Middle frontal gyrus (tissue), 1 donor: ENCODE measurements around the gene DNAJA3.

Source experiments
- DNase-seq: peaks from one replicate; pipeline ENCODE4 v3.0.0-alpha.2; 2015; ENCODE audit warnings: low spot score; ENCODE audit errors: extremely low spot score

DNAJA3 gene

DNA sequence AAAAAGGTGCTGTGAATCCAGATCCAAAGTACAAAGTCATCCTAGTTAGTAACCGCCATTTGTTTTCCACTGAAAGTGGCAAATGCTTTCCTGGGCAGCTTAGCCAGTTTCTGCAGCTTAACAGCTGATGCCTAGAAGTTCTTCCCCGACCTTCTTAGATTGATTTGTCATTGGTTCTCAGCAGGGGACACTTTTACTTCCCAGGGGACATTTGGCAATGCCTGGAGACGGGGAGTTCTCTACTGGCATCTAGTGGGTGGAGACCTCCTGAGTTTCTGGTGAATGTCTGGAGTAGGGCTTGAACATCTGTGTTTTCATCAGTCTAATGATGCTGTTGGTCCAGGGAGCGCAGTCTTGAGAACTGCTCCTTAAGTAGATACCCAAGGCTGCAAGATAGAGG lies 7.6 kb downstream of the DNAJA3 start:
- no peak for DNase-seq

GRCh38 chr16:4433914-4434787 lies 8.5 kb downstream of the DNAJA3 start:
- DNase-seq, result no peak

- DNase-seq, result no peak
Observed at GRCh38 chr16:4435337-4436067, 9.8 kb downstream of the DNAJA3 start.

DNA sequence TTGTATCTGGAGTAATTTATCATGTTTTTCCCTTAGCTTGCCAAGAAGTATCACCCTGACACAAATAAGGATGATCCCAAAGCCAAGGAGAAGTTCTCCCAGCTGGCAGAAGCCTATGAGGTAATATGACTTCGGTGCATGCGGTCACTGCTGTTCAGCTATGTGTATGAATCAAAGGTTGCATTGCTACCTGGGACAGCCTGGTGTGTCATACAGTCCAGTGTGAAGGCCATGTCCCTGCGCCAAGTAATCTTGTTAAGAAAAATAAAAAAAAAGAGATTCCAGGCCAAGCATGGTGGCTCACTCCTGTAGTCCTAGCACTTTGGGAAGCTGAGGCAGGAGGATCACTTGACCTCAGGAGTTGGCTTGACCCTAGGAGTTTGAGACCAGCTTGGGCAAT lies 11.7 kb downstream of the DNAJA3 start:
- no peak for DNase-seq

DNA sequence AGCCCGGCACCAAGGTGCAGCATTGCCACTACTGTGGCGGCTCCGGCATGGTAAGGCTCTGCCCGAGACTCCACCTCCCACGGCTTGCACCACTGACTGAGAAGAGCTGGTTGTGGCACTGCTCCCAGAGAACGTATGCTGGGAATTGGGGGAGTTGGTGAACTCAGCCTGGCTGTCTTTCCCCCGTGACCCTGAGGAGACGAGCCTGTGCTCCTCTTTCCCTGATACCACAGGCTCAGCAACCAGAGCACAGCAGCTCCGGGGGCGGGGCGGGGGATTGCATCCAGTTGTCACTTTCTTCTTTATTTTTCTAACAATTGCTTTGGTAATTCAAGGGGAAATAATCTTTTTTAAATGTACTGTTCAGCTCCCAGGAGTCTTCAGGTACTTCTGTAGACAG lies 16.7 kb downstream of the DNAJA3 start:
- no peak for DNase-seq

DNA sequence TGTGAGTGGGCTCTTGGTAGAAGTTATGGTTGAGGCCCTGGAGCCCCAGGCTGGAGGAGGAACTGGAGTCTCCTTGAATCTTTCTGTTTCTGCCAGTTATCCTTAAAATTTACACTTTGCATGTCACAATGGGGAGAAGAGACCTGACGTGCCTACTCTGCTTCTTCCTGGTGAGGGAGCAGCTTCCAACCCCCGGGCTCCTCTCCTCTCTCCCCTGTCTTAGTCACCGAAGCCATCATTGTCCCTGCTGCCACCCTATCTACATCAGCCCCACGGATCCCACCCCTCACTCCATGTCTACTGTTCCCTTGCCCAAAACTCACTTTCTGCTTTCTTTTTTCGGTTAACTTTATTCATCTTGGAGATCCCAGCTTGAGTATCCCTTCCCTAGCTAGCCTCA lies 17.6 kb downstream of the DNAJA3 start:
- DNase-seq, result no peak

- DNase-seq, result no peak
Observed at GRCh38 chr16:4443986-4444385, 18.3 kb downstream of the DNAJA3 start.

DNA sequence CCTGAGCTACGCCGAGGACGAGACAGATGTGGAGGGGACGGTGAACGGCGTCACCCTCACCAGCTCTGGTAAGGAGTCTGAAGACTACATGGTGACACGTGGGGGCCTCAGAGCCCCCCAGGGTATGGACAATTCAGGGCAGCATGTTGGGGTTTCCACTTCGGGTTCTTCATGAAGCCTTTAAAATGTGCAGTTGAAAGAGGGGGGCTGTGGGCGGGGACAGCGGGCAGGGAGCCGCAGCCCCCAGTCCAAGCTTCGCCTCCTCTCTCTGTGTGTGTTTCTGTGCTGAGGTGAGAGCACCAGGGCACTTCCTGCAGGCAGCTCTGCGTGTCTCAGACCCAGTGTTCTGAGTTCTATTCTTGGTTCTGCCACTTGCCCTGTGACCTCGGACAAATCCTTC lies 24.8 kb downstream of the DNAJA3 start:
- DNase-seq, result no peak

DNA sequence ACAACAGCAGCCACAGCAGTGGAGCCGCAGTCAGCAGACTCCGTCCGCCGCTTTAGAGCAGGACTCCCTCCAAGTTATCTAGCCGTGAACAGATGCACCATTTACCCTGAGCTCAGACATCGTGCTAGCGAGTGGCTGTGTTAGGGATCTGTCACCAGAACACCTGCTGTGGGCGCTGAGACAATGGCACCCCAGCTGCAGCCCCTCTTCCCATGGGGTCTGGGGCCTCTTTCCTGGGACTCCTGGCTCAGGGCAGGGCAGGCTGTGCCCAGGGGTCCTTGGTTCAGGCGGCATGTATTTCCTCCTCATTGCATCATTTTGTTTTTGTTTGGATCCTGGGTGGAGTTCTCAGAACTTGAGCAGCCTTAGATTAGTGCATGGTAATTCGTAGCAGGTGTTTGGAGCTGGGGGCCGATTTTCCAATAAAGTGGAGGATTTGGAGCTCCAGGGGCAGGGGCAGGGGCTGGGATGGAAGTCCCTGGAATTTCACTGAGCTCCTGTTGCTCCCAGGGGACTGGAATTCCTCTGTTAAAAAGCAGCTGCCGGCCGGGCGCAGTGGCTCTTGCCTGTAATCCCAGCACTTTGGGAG lies 25.4 kb downstream of the DNAJA3 start:
- DNase-seq, result no peak

DNA sequence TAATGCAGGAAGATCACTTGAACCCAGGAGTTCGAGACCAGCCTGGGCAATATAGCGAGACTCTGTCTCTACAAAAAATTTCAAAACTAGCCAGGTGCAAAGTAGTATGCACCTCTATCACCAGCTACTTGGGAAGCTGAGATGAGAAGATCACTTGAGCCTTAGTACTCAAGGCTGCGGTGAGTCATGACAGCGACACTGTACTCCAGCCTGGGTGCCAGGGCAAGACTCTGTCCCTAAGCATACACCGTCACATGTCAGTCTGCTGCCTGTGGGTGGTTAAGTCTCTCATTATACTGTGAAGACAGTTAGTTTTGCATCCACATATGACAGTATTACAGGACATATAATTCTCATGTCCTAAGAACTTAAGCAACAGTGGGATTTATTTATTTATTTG lies 27.0 kb downstream of the DNAJA3 start:
- DNase-seq, result no peak

DNA sequence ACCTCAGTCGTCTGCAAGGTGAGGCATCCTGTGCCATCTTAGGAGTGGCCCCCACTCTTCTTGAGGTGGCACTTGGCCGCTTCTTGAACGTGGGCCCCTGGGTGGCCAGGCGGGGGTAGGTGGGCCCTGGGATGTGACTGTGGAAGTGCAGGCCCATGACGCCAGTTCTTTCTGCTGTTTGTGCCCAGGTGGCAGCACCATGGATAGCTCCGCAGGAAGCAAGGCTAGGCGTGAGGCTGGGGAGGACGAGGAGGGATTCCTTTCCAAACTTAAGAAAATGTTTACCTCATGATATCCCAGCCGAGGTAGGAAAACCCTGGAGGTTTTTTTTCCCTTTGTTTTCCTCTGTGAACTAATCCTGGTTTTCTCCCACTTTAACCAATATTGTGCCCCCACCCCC lies 29.0 kb downstream of the DNAJA3 start:
- DNase-seq, result no peak

DNA sequence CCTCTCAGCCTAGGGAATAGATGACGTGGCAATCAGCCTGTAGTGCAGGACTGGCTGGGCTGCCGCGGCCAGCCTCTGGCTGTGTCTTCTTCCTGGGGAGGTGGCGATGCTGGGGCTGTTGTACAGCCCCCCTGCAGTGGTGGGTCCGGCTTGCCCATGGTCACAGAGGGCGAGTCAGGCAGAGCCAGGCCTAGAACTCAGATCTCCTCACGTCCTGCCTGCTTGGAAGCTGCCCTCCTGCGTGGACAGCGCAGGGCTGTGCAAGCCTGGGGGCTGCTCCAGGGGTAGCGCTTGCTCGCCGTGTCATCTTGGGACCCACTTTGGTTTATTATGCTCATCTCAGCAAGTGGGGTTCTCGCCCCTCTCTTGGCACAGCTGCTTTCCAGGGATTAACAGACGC lies 29.4 kb downstream of the DNAJA3 start:
- DNase-seq, result no peak

DNA sequence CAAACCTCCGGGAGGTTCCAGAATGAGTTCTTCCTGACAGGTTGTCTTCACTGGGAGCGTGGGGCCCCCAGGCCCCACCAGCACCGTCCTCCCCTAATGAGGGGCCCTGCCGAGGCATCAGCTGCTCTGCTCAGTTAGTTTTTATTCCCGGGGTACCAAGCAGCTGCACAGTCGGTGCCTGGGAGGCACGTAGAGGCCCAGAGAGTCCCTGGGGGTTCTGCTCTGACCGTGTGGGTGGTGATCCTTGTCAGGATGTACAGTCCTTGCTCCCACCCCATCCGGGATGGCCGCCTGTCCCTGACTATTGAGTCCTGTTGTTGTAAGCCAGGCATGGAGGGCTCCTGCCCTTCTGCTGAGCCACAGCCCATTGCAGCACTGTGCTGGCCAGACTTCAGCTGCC lies 30.3 kb downstream of the DNAJA3 start:
- no peak for DNase-seq

- DNase-seq, result no peak
Observed at GRCh38 chr16:4460936-4461249, 35.2 kb downstream of the DNAJA3 start.

GRCh38 chr16:4461250-4462085 lies 35.8 kb downstream of the DNAJA3 start:
- no peak for DNase-seq

DNA sequence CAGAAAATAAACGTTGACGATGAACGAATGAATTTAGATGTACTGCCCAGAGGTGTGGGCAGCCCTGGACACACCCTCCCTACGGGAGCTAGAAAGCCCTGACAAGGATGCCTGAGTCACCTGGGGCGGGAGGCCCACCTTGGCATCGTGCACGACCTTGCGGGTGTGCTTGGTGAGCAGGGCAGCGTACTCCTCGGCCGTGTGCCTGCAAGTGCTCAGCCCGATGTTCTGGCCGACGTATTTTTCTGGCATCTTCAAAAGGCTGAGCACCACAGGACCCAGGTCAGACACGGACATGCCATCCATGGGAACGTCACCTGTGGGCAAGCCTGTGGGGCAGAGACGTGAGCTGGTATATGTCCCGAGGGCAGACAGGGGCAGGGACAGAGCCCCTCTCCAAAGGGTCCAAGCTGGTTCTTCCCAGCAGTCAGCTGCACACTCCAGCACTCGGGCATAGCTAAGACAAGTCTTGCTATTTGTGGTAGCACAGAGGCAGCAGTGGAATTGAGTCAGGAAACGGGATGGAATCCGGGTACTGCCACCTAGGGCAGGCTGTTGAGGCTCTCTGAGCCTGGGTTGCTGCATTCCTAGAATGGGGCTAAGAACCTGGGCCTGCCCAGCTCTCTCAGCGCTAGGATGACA lies 38.0 kb downstream of the DNAJA3 start:
- DNase-seq, result no peak

- DNase-seq, result no peak
Observed at GRCh38 chr16:4465977-4466779, 40.5 kb downstream of the DNAJA3 start.

DNA sequence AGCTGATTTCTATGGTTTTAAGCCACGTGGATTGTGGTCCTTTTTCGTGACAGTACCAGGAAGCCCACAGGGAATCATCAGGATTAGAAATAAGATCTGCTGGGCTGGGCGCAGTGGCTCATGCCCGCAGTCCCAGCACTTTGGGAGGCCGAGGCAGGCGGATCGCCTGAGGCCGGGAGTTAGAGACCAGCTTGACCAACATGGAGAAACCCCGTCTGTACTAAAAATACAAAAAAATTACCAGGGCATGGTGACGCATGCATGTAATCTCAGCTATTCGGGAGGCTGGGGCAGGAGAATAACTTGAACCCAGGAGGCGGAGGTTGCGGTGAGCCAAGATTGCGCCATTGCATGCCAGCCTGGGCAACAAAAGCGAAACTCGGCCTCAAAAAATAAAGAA lies 42.2 kb downstream of the DNAJA3 start:
- DNase-seq, result no peak

GRCh38 chr16:4468972-4469371 lies 43.3 kb downstream of the DNAJA3 start:
- DNase-seq, result no peak

DNA sequence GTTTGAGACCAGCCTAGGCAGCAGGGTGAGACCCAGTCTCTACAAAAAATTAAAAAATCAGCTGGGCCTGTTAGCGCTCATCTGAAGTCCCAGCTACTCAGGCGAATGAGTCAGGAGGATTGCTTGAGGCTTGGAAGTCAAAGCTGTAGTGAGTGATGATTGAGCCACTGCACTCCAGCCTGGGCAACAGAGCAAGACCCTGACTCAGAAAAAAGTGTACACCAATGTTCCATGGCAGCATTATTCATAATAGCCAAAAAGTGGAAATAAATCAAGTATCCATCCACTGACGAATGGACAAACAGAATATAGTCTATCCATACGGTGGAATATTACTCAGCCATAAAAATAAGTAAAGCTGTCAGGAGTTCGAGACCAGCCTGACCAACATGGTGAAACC lies 46.2 kb downstream of the DNAJA3 start:
- no peak for DNase-seq
